IMR-90 (cell line): Measurements from ENCODE around the gene PLRG1. TPM values are rescaled to one million over a fixed set of nuclear protein-coding genes. Genes with fewer than 3 reads are reported as not detected.
A peak's percentile ranks its signal among the peaks of the same experiment; 100 is the strongest.

Experiments
- ATAC-seq: fragments of 200-7000 bp; cut with Tn5 transposase; 2 replicates; pipeline ENCODE4 v1.9.1; 2020; ENCODE audit warnings: low read depth, mild to moderate bottlenecking, moderate library complexity
- BruUV-seq: library from RNA; stranded (reverse); fragments of 400-500 nt; replicated peaks from 2 replicates; lab custom pipeline; 2021; lab: Mats Ljungman, UMichigan
- CTCF ChIA-PET: fragments of 300-600 bp; formaldehyde crosslinking; extraction: SDS; loops from one replicate; lab custom pipeline; 2021; ENCODE audit warnings: antibody characterized with exemption; lab: Yijun Ruan, JAX
- POLR2A ChIA-PET: fragments of 300-600 bp; sonication (Branson Sonifier 250); formaldehyde crosslinking; loops from one replicate; lab custom pipeline; 2022; ENCODE audit warnings: antibody characterized with exemption; ENCODE audit not compliant: unreplicated experiment; lab: Charles Lee
- DNase-seq: peaks from one replicate; pipeline ENCODE4 v3.0.0; 2013
- H2AFZ ChIP-seq: replicated peaks from 2 replicates; pipeline ENCODE3; 2013; ENCODE audit warnings: low read length, mild to moderate bottlenecking; ENCODE audit not compliant: poor library complexity
- H2AK5ac ChIP-seq: 2 replicates; pipeline ENCODE4 v1.6.1; 2013; ENCODE audit warnings: low read depth, low read length, inconsistent platforms
- H2AK9ac ChIP-seq: replicated peaks from 2 replicates; pipeline ENCODE3; 2013; ENCODE audit warnings: mild to moderate bottlenecking, low read depth, low read length, moderate library complexity; ENCODE audit not compliant: poor library complexity
- H2BK120ac ChIP-seq: 2 replicates; pipeline ENCODE4 v1.6.1; 2013; ENCODE audit warnings: low read depth, low read length, inconsistent platforms
- H2BK15ac ChIP-seq: 3 replicates; pipeline ENCODE4 v1.6.1; 2013; ENCODE audit warnings: low read depth, low read length, inconsistent platforms
- H2BK20ac ChIP-seq: 2 replicates; pipeline ENCODE4 v1.6.1; 2013; ENCODE audit warnings: low read depth, mild to moderate bottlenecking, inconsistent platforms, low read length, moderate library complexity
- H2BK5ac ChIP-seq: 2 replicates; pipeline ENCODE4 v1.6.1; 2013; ENCODE audit warnings: mild to moderate bottlenecking, low read depth, low read length, inconsistent platforms; ENCODE audit not compliant: poor library complexity, severe bottlenecking
- H3K14ac ChIP-seq: replicated peaks from 2 replicates; pipeline ENCODE4 v1.6.1; 2013; ENCODE audit warnings: low read depth, low read length, inconsistent platforms
- H3K18ac ChIP-seq: 2 replicates; pipeline ENCODE4 v1.6.1; 2013; ENCODE audit warnings: low read depth, low read length, control low read depth
- H3K23ac ChIP-seq: 2 replicates; pipeline ENCODE4 v1.6.1; 2013; ENCODE audit warnings: low read depth, low read length, inconsistent platforms
- H3K27ac ChIP-seq: 2 replicates; pipeline ENCODE4 v1.5.1; 2013; ENCODE audit warnings: mild to moderate bottlenecking, control low read depth, low read length; ENCODE audit not compliant: insufficient read depth
- H3K27me3 ChIP-seq: 2 replicates; pipeline ENCODE4 v1.6.1; 2013; ENCODE audit warnings: low read length; ENCODE audit not compliant: control insufficient read depth, insufficient read depth
- H3K36me3 ChIP-seq: 2 replicates; pipeline ENCODE4 v1.6.1; 2013; ENCODE audit warnings: low read length, mixed read lengths; ENCODE audit not compliant: control insufficient read depth, insufficient read depth
- H3K4ac ChIP-seq: 2 replicates; pipeline ENCODE4 v1.6.1; 2013; ENCODE audit warnings: low read depth, low read length, inconsistent platforms
- H3K4me1 ChIP-seq: 2 replicates; pipeline ENCODE4 v1.6.1; 2013; ENCODE audit warnings: low read length, mixed read lengths; ENCODE audit not compliant: control insufficient read depth, insufficient read depth
- H3K4me2 ChIP-seq: 2 replicates; pipeline ENCODE4 v1.6.1; 2013; ENCODE audit warnings: low read depth, mild to moderate bottlenecking, control low read depth, low read length, moderate library complexity
- H3K4me3 ChIP-seq: 2 replicates; pipeline ENCODE4 v1.5.1; 2013; ENCODE audit warnings: low read depth, mild to moderate bottlenecking, control low read depth, low read length, moderate library complexity; ENCODE audit not compliant: insufficient read depth
- H3K56ac ChIP-seq: 2 replicates; pipeline ENCODE4 v1.6.1; 2013; ENCODE audit warnings: low read length, inconsistent platforms; ENCODE audit not compliant: insufficient read depth; ENCODE audit errors: extremely low read depth
- H3K79me1 ChIP-seq, 2 experiments: 2 replicates each; pipeline ENCODE4 v1.6.1; 2013; ENCODE audit warnings: low read length in 2 of 2, inconsistent platforms in 1 of 2, low read depth in 1 of 2
- H3K9ac ChIP-seq: 2 replicates; pipeline ENCODE4 v1.6.1; 2013; ENCODE audit warnings: low read depth, low read length, control low read depth
- H3K9me1 ChIP-seq: 2 replicates; pipeline ENCODE4 v1.6.1; 2013; ENCODE audit warnings: low read length, inconsistent platforms; ENCODE audit not compliant: insufficient read depth
- H3K9me3 ChIP-seq: 2 replicates; pipeline ENCODE4 v1.6.1; 2013; ENCODE audit warnings: low read length; ENCODE audit not compliant: control insufficient read depth, insufficient read depth
- H4K20me1 ChIP-seq: 2 replicates; pipeline ENCODE4 v1.6.1; 2013; ENCODE audit warnings: low read length, inconsistent platforms; ENCODE audit not compliant: insufficient read depth
- H4K5ac ChIP-seq: 2 replicates; pipeline ENCODE4 v1.6.1; 2013; ENCODE audit warnings: mild to moderate bottlenecking, low read depth, low read length, control low read depth
- H4K8ac ChIP-seq, 2 experiments: 2 replicates each; pipeline ENCODE4 v1.6.1; 2013; ENCODE audit warnings: low read depth in 2 of 2, low read length in 2 of 2, control low read depth in 1 of 2, inconsistent platforms in 1 of 2
- H4K91ac ChIP-seq: 2 replicates; pipeline ENCODE4 v1.6.1; 2013; ENCODE audit warnings: low read depth, low read length, inconsistent platforms; ENCODE audit not compliant: insufficient read depth
- FOS ChIP-seq: fragments of 150-350 bp; IDR thresholded peaks from 2 replicates; pipeline ENCODE4 v1.6.1; 2016; ENCODE audit warnings: low read depth, low read length
- NFE2L2 ChIP-seq: fragments of 150-350 bp; IDR thresholded peaks from 2 replicates; pipeline ENCODE4 v1.6.1; 2016; ENCODE audit warnings: low read depth, mild to moderate bottlenecking, low read length
- WGBS, 2 experiments: methylation state at CpG; one replicate each; pipeline versions ENCODE4 v1.1.5 to v1.1.7; 2013; ENCODE audit warnings: missing lambda C conversion rate in 2 of 2; ENCODE audit not compliant: insufficient read length in 1 of 2; ENCODE audit errors: extremely low coverage in 2 of 2; 5-methylcytosine and 5-hydroxymethylcytosine counted together
- dilution Hi-C: fragments of 300-500 bp; cut with HindIII; formaldehyde crosslinking; loops from one replicate; pipeline ENCODE4 v1.14.3; 2018; ENCODE audit warnings: low sequenced_read_pairs; ENCODE audit not compliant: unreplicated experiment
- in situ Hi-C: fragments of 300-500 bp; cut with MboI; formaldehyde crosslinking; loops from 3 replicates; pipeline ENCODE4 v1.14.3; 2019; ENCODE audit warnings: low sequenced_read_pairs, inconsistent platforms, mixed read lengths
- intact Hi-C: fragments of 100-400 bp; cut with micrococcal nuclease; formaldehyde crosslinking; loops from 2 replicates; pipeline ENCODE4 v1.10.0; 2022
- polyA plus RNA-seq, 3 experiments: library from polyadenylated mRNA; depleted of rRNA; stranded (reverse); fragments of >200 nt; gene quantifications; 2 replicates each; pipeline ENCODE4 v1.2.3, GENCODE V29; 2012; ENCODE audit warnings: low replicate concordance in 1 of 3
- total RNA-seq: library from RNA; depleted of rRNA; stranded (reverse); fragments of >200 nt; gene quantifications from 2 replicates; pipeline ENCODE4 v1.2.3, GENCODE V29; 2012

The PLRG1 gene
- total and polyA plus RNA-seq, 2 of the 4 experiments (the other 2 are of a cell fraction): 76.1 to 200 TPM

DNA sequence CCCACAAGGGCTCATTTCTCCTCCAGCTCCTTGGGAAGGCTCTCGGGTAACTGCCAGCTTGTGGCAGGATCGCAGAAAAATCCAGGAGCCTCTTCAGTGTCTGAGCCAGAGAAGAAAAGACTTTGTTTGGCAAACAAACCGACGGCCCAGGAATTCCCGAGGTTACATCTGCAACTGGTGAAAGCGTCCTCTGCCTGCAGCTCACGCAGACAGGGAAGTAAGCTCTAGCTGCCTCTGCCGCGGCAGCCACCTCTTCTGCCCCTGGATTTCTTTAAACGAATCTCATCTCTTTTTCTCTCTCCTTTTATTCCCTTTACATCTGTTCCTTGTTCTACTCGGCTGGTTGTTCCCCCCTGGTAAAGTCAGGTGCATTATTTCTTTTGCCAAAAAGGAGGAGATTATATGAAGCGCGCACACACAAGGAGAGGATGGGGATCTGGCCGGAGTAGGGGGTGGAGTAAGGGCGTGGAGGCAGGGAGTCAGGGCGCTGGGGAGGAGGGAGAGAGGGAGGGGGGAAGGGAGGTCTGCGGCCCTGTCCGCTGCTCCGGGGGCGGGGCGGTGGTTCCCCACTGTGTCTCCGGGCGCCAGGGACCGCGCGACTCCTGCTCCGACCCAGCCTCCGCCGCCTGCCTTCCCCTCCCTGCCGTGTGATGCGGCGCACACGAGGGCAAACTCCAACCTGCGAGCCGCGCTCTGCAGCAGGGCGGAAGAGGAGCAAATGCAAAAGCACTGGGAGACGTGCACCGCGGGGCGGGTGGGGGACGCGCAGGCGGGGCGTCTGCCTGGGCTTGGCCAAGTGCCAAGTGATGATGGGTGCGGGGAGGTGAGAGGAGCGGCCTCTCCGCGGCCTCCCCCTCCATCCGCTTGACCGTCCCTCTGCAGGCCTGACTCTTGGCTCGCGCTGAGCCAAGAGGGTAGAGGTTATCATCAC is 58.6 kb downstream of the PLRG1 start, which contains the start of gene DCHS2 (continued):
- TF ChIP-seq NFE2L2 (no peak), FOS (no peak)

DNA sequence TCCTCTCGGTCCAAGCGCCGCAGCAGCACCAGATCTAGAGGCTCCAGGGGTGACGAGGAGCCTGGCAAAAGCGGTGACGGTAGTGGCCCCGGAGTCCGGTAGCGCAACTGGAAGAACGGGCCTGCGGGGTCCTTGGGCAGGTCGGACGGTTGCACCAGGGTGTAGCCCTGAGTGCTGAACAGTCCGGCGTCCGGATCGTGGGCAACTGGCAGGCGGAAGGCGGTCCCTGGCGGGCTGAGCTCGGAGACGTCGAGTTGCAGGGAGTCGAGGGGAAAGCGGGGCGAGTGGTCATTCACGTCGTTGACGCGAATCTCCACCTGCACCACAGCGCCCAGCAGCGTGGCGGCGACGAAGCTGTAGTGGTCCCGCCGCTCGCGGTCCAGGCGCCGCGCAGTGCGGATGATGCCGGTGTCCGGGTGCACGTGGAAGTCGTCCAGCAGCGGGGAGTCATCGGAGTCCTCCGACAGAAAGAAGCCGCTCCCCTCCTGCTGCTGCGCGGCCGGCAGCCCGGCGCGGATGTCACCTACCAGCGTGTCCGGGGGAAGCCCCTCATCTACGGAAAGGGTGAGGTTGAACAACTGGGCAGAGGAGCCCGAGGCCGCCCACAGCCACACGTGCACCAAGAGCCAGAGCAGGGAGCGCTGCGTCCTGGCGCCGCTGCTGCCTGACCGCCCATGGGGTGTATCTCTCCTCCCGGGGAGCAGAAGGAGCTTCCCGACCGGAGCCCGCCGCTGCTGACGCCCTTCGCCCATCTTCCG is 59.4 kb downstream of the PLRG1 start:
- no peak overlapping the region for H3K27ac ChIP-seq

More for the DNA sequence above, 59.4 kb downstream of the PLRG1 start:
- peak overlapping the region; percentile 7; the same call in 1 of the 2 replicates for H3K4me2 ChIP-seq
- intact Hi-C loops (no loop called here), dilution Hi-C loops (no loop called here), in situ Hi-C loops (no loop called here)
- ChIA-PET CTCF (interaction anchor here (0.9 kb wide), 1 partner anchor 12 kb away, joined by 3 read pairs; no protein-coding TSS in a partner anchor), POLR2A (no interaction called here)
- H3K9me3 ChIP-seq: no peaks in the 10 kb centered on the region
- TF ChIP-seq NFE2L2: no peak
- WGBS, 2 experiments: 3% methylated on average over 41 of the region's 76 CpGs; no CpG with 5 or more reads in 1 of the 2 experiments
- H3K4ac ChIP-seq: no peak overlapping the region
- no peak overlapping the region for H2BK120ac ChIP-seq
- H2AK9ac ChIP-seq: no peak overlapping the region
- no peak overlapping the region for H2BK5ac ChIP-seq
- H4K5ac ChIP-seq: no peak overlapping the region
- no peak overlapping the region for H3K18ac ChIP-seq
- H3K9me1 ChIP-seq: no peaks in the 10 kb centered on the region
- no peak overlapping the region for H3K14ac ChIP-seq
- BruUV-seq: no TSS peak
- DNase-seq: no peak
- no peak overlapping the region for H3K23ac ChIP-seq
- no peak overlapping the region for H2BK20ac ChIP-seq
- H3K9ac ChIP-seq: no peak overlapping the region
- H3K4me3 ChIP-seq: no peak overlapping the region
- no peaks in the 10 kb centered on the region for H4K20me1 ChIP-seq
- no peaks in the 10 kb centered on the region for H3K4me1 ChIP-seq
- H3K36me3 ChIP-seq: no peaks in the 10 kb centered on the region
- peak overlapping the region; percentile 74 for H2AFZ ChIP-seq
- no peak overlapping the region for H4K8ac ChIP-seq
- H3K27me3 ChIP-seq: peaks cover 31% of the 10 kb centered on the region
- no peak overlapping the region for H2AK5ac ChIP-seq
- no peak overlapping the region for H4K91ac ChIP-seq
- peak; percentile 62 for ATAC-seq
- no peaks in the 10 kb centered on the region for H3K79me1 ChIP-seq
- H2BK15ac ChIP-seq: no peak overlapping the region
- H3K56ac ChIP-seq: no peak overlapping the region
